SK-N-SH (cell line): Measurements from ENCODE around the gene PRKCA. TPM values are rescaled to one million over a fixed set of nuclear protein-coding genes. Genes with fewer than 3 reads are reported as not detected.

Experiments used
- CTCF ChIA-PET: fragments of 300-600, 350-600 bp; formaldehyde crosslinking; extraction: SDS; loops from one replicate; lab custom pipeline; 2021; lab: Yijun Ruan, JAX
- POLR2A ChIA-PET: fragments of 350-600 bp; sonication (Branson Sonifier 250); formaldehyde crosslinking; extraction: SDS; loops from one replicate; lab custom pipeline; 2020; ENCODE audit warnings: antibody characterized with exemption, inconsistent platforms; lab: Yijun Ruan, JAX
- DNase-seq: peaks from one replicate; pipeline ENCODE4 v3.0.0; 2012
- H2AFZ ChIP-seq: fragments of 200-600 bp; sonication (generic); 2 replicates; pipeline ENCODE4 v1.8.1; 2016; ENCODE audit warnings: antibody characterized with exemption, mild to moderate bottlenecking, low read depth
- H3F3A ChIP-seq: fragments of 200-600 bp; sonication (generic); replicated peaks from 2 replicates; pipeline ENCODE3; 2016; ENCODE audit warnings: antibody characterized with exemption, mild to moderate bottlenecking; ENCODE audit not compliant: insufficient read depth
- H3K27ac ChIP-seq, 2 experiments: fragments of 200-500 bp in 1 of 2; fragments of 200-600 bp in 1 of 2; sonication (Bioruptor generic) in 1 of 2; sonication (generic), shearing (Covaris generic) in 1 of 2; 2 replicates each; pipeline versions ENCODE4 v1.5.1 to v1.6.1; 2014 to 2016; ENCODE audit warnings: low read depth in 2 of 2, inconsistent platforms in 1 of 2, low read length in 1 of 2, mild to moderate bottlenecking in 1 of 2, mixed read lengths in 1 of 2
- H3K27me3 ChIP-seq: fragments of 200-600 bp; sonication (generic), shearing (Covaris generic); 2 replicates; pipeline ENCODE4 v1.6.1; 2016; ENCODE audit warnings: mixed run types; ENCODE audit not compliant: insufficient read depth
- H3K36me3 ChIP-seq, 2 experiments: fragments of 200-500 bp in 1 of 2; fragments of 200-600 bp in 1 of 2; sonication (Bioruptor generic) in 1 of 2; sonication (generic) in 1 of 2; replicated peaks in 1 of 2; 2 replicates each; pipeline versions ENCODE3 to v1.5.1; 2014 to 2016; ENCODE audit warnings: low read length in 1 of 2, mild to moderate bottlenecking in 1 of 2; ENCODE audit not compliant: insufficient read depth in 2 of 2, control insufficient read depth in 1 of 2
- H3K4me1 ChIP-seq, 2 experiments: fragments of 200-500 bp in 1 of 2; fragments of 200-600 bp in 1 of 2; sonication (Bioruptor generic) in 1 of 2; sonication (generic), shearing (Covaris generic) in 1 of 2; 2 replicates each; pipeline versions ENCODE4 v1.5.1 to v1.6.1; 2014 to 2016; ENCODE audit warnings: low read depth in 1 of 2, low read length in 1 of 2, mixed run types in 1 of 2; ENCODE audit not compliant: insufficient read depth in 2 of 2, control insufficient read depth in 1 of 2
- H3K4me2 ChIP-seq: fragments of 200-600 bp; sonication (generic), shearing (Covaris generic); 2 replicates; pipeline ENCODE4 v1.6.1; 2017; ENCODE audit warnings: mixed run types
- H3K4me3 ChIP-seq, 2 experiments: fragments of 200-500 bp in 1 of 2; fragments of 200-600 bp in 1 of 2; sonication (Bioruptor generic) in 1 of 2; sonication (generic), shearing (Covaris generic) in 1 of 2; 2 replicates each; pipeline versions ENCODE4 v1.5.1 to v1.8.1; 2014 to 2016; ENCODE audit warnings: low read depth in 2 of 2, inconsistent platforms in 1 of 2, low read length in 1 of 2, mild to moderate bottlenecking in 1 of 2, mixed read lengths in 1 of 2, moderate library complexity in 1 of 2
- H3K79me2 ChIP-seq: fragments of 200-600 bp; sonication (generic); 2 replicates; pipeline ENCODE4 v1.8.1; 2017; ENCODE audit warnings: mild to moderate bottlenecking; ENCODE audit not compliant: insufficient read depth
- H3K9ac ChIP-seq: fragments of 200-600 bp; sonication (generic); 2 replicates; pipeline ENCODE4 v1.6.1; 2017; ENCODE audit warnings: mixed run types
- H3K9me2 ChIP-seq: fragments of 200-600 bp; sonication (generic); 2 replicates; pipeline ENCODE4 v1.6.1; 2017; ENCODE audit warnings: mixed run types
- H3K9me3 ChIP-seq: fragments of 200-600 bp; sonication (generic); 2 replicates; pipeline ENCODE4 v1.6.1; 2017; ENCODE audit warnings: mixed run types, mild to moderate bottlenecking, moderate library complexity
- H4K20me1 ChIP-seq: fragments of 200-600 bp; sonication (generic); 2 replicates; pipeline ENCODE4 v1.6.1; 2017; ENCODE audit warnings: mild to moderate bottlenecking, mixed run types; ENCODE audit not compliant: insufficient read depth
- FOSL2 ChIP-seq: IDR thresholded peaks from 2 replicates; pipeline ENCODE4 v1.4.0; 2012; ENCODE audit warnings: low read depth, mild to moderate bottlenecking, moderate library complexity, borderline replicate concordance
- FOXJ3 ChIP-seq: sonication (generic); formaldehyde crosslinking; IDR thresholded peaks from 2 replicates; pipeline ENCODE4 v1.5.1; 2020; ENCODE audit warnings: mild to moderate bottlenecking, missing genetic modification reagents
- FOXM1 ChIP-seq: IDR thresholded peaks from 2 replicates; pipeline ENCODE4 v1.4.0; 2012; ENCODE audit warnings: low read depth, mild to moderate bottlenecking
- GATA2 ChIP-seq: sonication (generic); formaldehyde crosslinking; IDR thresholded peaks from 2 replicates; pipeline ENCODE4 v1.5.0; 2020; ENCODE audit warnings: mild to moderate bottlenecking, missing genetic modification reagents
- IRF3 ChIP-seq: fragments of 150-350 bp; IDR thresholded peaks from 2 replicates; pipeline ENCODE4 v1.6.1; 2016; ENCODE audit warnings: mild to moderate bottlenecking, low read depth, low read length
- JUND ChIP-seq: IDR thresholded peaks from 2 replicates; pipeline ENCODE4 v1.4.0; 2012
- MAX ChIP-seq: IDR thresholded peaks from 2 replicates; pipeline ENCODE4 v1.4.0; 2012; ENCODE audit warnings: low read depth
- MEF2A ChIP-seq: IDR thresholded peaks from 2 replicates; pipeline ENCODE4 v1.4.0; 2012; ENCODE audit warnings: low read depth, borderline replicate concordance
- MXI1 ChIP-seq: IDR thresholded peaks from 2 replicates; pipeline ENCODE4 v1.6.1; 2012; ENCODE audit warnings: mild to moderate bottlenecking, low read depth, low read length, improper control_type of control experiment
- NRF1 ChIP-seq: IDR thresholded peaks from 2 replicates; pipeline ENCODE4 v1.6.1; 2012; ENCODE audit warnings: low read depth, mild to moderate bottlenecking, low read length
- RFX5 ChIP-seq: IDR thresholded peaks from 2 replicates; pipeline ENCODE4 v1.6.1; 2012; ENCODE audit warnings: mild to moderate bottlenecking, improper control_type of control experiment, low read length
- RXRA ChIP-seq: IDR thresholded peaks from 2 replicates; pipeline ENCODE4 v1.4.0; 2012; ENCODE audit warnings: low read depth, mild to moderate bottlenecking, borderline replicate concordance
- SIN3A ChIP-seq: IDR thresholded peaks from 2 replicates; pipeline ENCODE4 v1.6.1; 2012; ENCODE audit warnings: low read depth, mild to moderate bottlenecking, low read length, moderate library complexity, borderline replicate concordance
- TAF1 ChIP-seq: IDR thresholded peaks from 2 replicates; pipeline ENCODE4 v1.6.1; 2012; ENCODE audit warnings: low read depth, mild to moderate bottlenecking, low read length, moderate library complexity, borderline replicate concordance
- WGBS: methylation state at CpG from one replicate; pipeline ENCODE4 v1.1.6; 2017; ENCODE audit warnings: low lambda C conversion rate; 5-methylcytosine and 5-hydroxymethylcytosine counted together
- polyA plus RNA-seq, 3 experiments: library from polyadenylated mRNA; depleted of rRNA; stranded (reverse); fragments of >200 nt; gene quantifications; 2 replicates each; pipeline ENCODE4 v1.2.3, GENCODE V29; 2012
- TF ChIP-seq, protein P1 (sequence below): IDR thresholded peaks from 2 replicates; pipeline ENCODE4 v1.6.1; 2012; ENCODE audit warnings: mild to moderate bottlenecking, low read depth, low read length, moderate library complexity
- TF ChIP-seq, protein P2 (sequence below): IDR thresholded peaks from 2 replicates; pipeline ENCODE4; 2012
- TF ChIP-seq, protein P3 (sequence below): fragments of 200-600 bp; sonication (generic); IDR thresholded peaks from 2 replicates; pipeline ENCODE4 v1.6.1; 2017; ENCODE audit warnings: antibody characterized with exemption, mild to moderate bottlenecking, moderate library complexity

Gene PRKCA
- polyA plus RNA-seq, 1 of the 3 experiments (the other 2 are of a cell fraction): 108 TPM

GRCh38 chr17:66447159-66447558, 144.7 kb downstream of the PRKCA start (continued):
- no peak for TF ChIP-seq MXI1
- TF ChIP-seq MEF2A: no peak
- TF ChIP-seq RXRA: no peak
- TF ChIP-seq NRF1: no peak
- no peak for TF ChIP-seq RFX5
- no peak for TF ChIP-seq TAF1

GRCh38 chr17:66448026-66448639, 145.7 kb downstream of the PRKCA start:
- H3K36me3 ChIP-seq: peaks cover 0 to 18% of the 10 kb centered on the region in 2 experiments
- H3F3A ChIP-seq: peaks cover 25% of the 10 kb centered on the region
- peaks cover 73% of the 10 kb centered on the region for H4K20me1 ChIP-seq
- no peaks in the 10 kb centered on the region for H3K9me2 ChIP-seq
- H3K9me3 ChIP-seq: no peaks in the 10 kb centered on the region
- no peak overlapping the region for H3K27ac ChIP-seq
- ChIA-PET CTCF (interaction anchor here (0.6 to 3.0 kb wide), 5 partner anchors 11 to 122 kb away, joined by 3 to 14 read pairs (median 6); no protein-coding TSS in a partner anchor), POLR2A (no interaction called here)
- no peak overlapping the region for H3K9ac ChIP-seq
- DNase-seq: no peak
- peaks cover 14 to 37% of the 10 kb centered on the region in 2 experiments; a peak in 3 of 4 replicates for H3K4me1 ChIP-seq
- 92% methylated on average over 14 of the region's 14 CpGs for WGBS
- H3K79me2 ChIP-seq: peaks cover 100% of the 10 kb centered on the region
- TF ChIP-seq TAF1 (no peak), JUND (peak; percentile 25; the same call in 1 of the 2 replicates)
- no peaks in the 10 kb centered on the region for H3K27me3 ChIP-seq
- H2AFZ ChIP-seq: no peak overlapping the region
- H3K4me2 ChIP-seq: no peak overlapping the region
- H3K4me3 ChIP-seq: no peak overlapping the region

- ChIA-PET POLR2A (no interaction called here), CTCF (interaction anchor here (0.7 to 3.0 kb wide), 7 partner anchors 9 to 118 kb away, joined by 3 to 14 read pairs (median 5); no protein-coding TSS in a partner anchor)
- DNase-seq: no peak
- TF ChIP-seq SIN3A: no peak
- no peak for TF ChIP-seq FOXM1
- no peak for TF ChIP-seq FOSL2
- TF ChIP-seq IRF3: no peak
- TF ChIP-seq, protein P1, sequence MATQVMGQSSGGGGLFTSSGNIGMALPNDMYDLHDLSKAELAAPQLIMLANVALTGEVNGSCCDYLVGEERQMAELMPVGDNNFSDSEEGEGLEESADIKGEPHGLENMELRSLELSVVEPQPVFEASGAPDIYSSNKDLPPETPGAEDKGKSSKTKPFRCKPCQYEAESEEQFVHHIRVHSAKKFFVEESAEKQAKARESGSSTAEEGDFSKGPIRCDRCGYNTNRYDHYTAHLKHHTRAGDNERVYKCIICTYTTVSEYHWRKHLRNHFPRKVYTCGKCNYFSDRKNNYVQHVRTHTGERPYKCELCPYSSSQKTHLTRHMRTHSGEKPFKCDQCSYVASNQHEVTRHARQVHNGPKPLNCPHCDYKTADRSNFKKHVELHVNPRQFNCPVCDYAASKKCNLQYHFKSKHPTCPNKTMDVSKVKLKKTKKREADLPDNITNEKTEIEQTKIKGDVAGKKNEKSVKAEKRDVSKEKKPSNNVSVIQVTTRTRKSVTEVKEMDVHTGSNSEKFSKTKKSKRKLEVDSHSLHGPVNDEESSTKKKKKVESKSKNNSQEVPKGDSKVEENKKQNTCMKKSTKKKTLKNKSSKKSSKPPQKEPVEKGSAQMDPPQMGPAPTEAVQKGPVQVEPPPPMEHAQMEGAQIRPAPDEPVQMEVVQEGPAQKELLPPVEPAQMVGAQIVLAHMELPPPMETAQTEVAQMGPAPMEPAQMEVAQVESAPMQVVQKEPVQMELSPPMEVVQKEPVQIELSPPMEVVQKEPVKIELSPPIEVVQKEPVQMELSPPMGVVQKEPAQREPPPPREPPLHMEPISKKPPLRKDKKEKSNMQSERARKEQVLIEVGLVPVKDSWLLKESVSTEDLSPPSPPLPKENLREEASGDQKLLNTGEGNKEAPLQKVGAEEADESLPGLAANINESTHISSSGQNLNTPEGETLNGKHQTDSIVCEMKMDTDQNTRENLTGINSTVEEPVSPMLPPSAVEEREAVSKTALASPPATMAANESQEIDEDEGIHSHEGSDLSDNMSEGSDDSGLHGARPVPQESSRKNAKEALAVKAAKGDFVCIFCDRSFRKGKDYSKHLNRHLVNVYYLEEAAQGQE: no peak
- no peak for TF ChIP-seq RXRA
- TF ChIP-seq, protein P2, sequence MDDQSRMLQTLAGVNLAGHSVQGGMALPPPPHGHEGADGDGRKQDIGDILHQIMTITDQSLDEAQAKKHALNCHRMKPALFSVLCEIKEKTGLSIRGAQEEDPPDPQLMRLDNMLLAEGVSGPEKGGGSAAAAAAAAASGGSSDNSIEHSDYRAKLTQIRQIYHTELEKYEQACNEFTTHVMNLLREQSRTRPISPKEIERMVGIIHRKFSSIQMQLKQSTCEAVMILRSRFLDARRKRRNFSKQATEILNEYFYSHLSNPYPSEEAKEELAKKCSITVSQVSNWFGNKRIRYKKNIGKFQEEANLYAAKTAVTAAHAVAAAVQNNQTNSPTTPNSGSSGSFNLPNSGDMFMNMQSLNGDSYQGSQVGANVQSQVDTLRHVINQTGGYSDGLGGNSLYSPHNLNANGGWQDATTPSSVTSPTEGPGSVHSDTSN: no peak
- no peak for TF ChIP-seq MAX
- no peak for TF ChIP-seq FOXJ3
- TF ChIP-seq GATA2 (CRISPR knock-in tag): no peak
- TF ChIP-seq, protein P3, sequence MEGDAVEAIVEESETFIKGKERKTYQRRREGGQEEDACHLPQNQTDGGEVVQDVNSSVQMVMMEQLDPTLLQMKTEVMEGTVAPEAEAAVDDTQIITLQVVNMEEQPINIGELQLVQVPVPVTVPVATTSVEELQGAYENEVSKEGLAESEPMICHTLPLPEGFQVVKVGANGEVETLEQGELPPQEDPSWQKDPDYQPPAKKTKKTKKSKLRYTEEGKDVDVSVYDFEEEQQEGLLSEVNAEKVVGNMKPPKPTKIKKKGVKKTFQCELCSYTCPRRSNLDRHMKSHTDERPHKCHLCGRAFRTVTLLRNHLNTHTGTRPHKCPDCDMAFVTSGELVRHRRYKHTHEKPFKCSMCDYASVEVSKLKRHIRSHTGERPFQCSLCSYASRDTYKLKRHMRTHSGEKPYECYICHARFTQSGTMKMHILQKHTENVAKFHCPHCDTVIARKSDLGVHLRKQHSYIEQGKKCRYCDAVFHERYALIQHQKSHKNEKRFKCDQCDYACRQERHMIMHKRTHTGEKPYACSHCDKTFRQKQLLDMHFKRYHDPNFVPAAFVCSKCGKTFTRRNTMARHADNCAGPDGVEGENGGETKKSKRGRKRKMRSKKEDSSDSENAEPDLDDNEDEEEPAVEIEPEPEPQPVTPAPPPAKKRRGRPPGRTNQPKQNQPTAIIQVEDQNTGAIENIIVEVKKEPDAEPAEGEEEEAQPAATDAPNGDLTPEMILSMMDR: no peak
Measured at GRCh38 chr17:66449418-66449977, 147.1 kb downstream of the PRKCA start.

More at GRCh38 chr17:66449418-66449977, 147.1 kb downstream of the PRKCA start:
- H3K9me3 ChIP-seq: no peaks in the 10 kb centered on the region
- peaks cover 100% of the 10 kb centered on the region for H3K79me2 ChIP-seq
- H3K4me2 ChIP-seq: no peak overlapping the region
- H3K27me3 ChIP-seq: no peaks in the 10 kb centered on the region
- WGBS: 92% methylated on average over 8 of the region's 8 CpGs
- H2AFZ ChIP-seq: no peak overlapping the region
- no peak overlapping the region for H3K27ac ChIP-seq
- peaks cover 59% of the 10 kb centered on the region for H4K20me1 ChIP-seq
- H3K9me2 ChIP-seq: no peaks in the 10 kb centered on the region
- peaks cover 25% of the 10 kb centered on the region for H3F3A ChIP-seq
- peaks cover 0 to 13% of the 10 kb centered on the region in 2 experiments for H3K36me3 ChIP-seq
- no peak overlapping the region for H3K9ac ChIP-seq
- no peak overlapping the region for H3K4me3 ChIP-seq
- peaks cover 14 to 32% of the 10 kb centered on the region in 2 experiments; a peak in 3 of 4 replicates for H3K4me1 ChIP-seq
